ENCODE data around the gene RTP4.

Gene RTP4

GRCh38 chr3:187368251-187369088, at the start of gene RTP4:
RTP4 (plus strand) TSS chr3:187368385; CDS start chr3:187368442, 57 bp downstream.
- peak; percentile 50 for DNase-seq

- DNase-seq: peak; percentile 50
Measured at GRCh38 chr3:187318819-187319616, 49.2 kb upstream of the RTP4 start.

- DNase-seq: peak; percentile 80
Measured at GRCh38 chr3:187319699-187320302, 48.4 kb upstream of the RTP4 start.

GRCh38 chr3:187321766-187322165, 46.4 kb upstream of the RTP4 start:
- DNase-seq: no peak

GRCh38 chr3:187322291-187322690, 45.9 kb upstream of the RTP4 start:
- no peak for DNase-seq

GRCh38 chr3:187323091-187323490, 45.1 kb upstream of the RTP4 start:
- no peak for DNase-seq

GRCh38 chr3:187325632-187326031, 42.6 kb upstream of the RTP4 start:
- DNase-seq: no peak

GRCh38 chr3:187327845-187328244, 40.3 kb upstream of the RTP4 start:
- no peak for DNase-seq

GRCh38 chr3:187328691-187329090, 39.5 kb upstream of the RTP4 start:
- no peak for DNase-seq

GRCh38 chr3:187334904-187335303, 33.3 kb upstream of the RTP4 start:
- no peak for DNase-seq

- no peak for DNase-seq
Measured at GRCh38 chr3:187336322-187336721, 31.9 kb upstream of the RTP4 start.

GRCh38 chr3:187340578-187340977, 27.6 kb upstream of the RTP4 start:
- no peak for DNase-seq

GRCh38 chr3:187342255-187342654, 25.9 kb upstream of the RTP4 start:
- DNase-seq: no peak

GRCh38 chr3:187343670-187344069, 24.5 kb upstream of the RTP4 start:
- DNase-seq: no peak

GRCh38 chr3:187352581-187353575, 15.3 kb upstream of the RTP4 start:
- DNase-seq: no peak

- DNase-seq: no peak
Measured at GRCh38 chr3:187358068-187358467, 10.1 kb upstream of the RTP4 start.

- no peak for DNase-seq
Measured at GRCh38 chr3:187359798-187360486, 8.2 kb upstream of the RTP4 start.

- DNase-seq: no peak
Measured at GRCh38 chr3:187360596-187360995, 7.6 kb upstream of the RTP4 start.

- DNase-seq: no peak
Measured at GRCh38 chr3:187361835-187362234, 6.3 kb upstream of the RTP4 start.

- no peak for DNase-seq
Measured at GRCh38 chr3:187367561-187368103, 553 bp upstream of the RTP4 start.

- DNase-seq: no peak
Measured at GRCh38 chr3:187369089-187369447, 883 bp downstream of the RTP4 start.

- no peak for DNase-seq
Measured at GRCh38 chr3:187370051-187370450, 1.9 kb downstream of the RTP4 start.

Measured in stimulated activated CD8-positive, alpha-beta memory T cell treated with anti-CD3 and anti-CD28 coated beads, Interleukin-4, amount 100 ng/mL, for 48 hours (primary cell).